ENCODE data around the gene RALBP1.

The RALBP1 gene

GRCh38 chr18:9577361-9577760, 102.0 kb downstream of the RALBP1 start:
- H3K27me3 ChIP-seq (ENCODE audit: control insufficient read depth, insufficient read depth, low read length) = no peaks in the 10 kb centered on the region
- peaks cover 28% of the 10 kb centered on the region for H3K36me3 ChIP-seq (ENCODE audit: control insufficient read depth, low read depth, low read length)
- no peak overlapping the region for H3K9ac ChIP-seq (ENCODE audit: low read length)
- peaks cover 17% of the 10 kb centered on the region for H3K4me1 ChIP-seq (ENCODE audit: control insufficient read depth, low read depth, low read length)
- no peak overlapping the region for H3K27ac ChIP-seq (ENCODE audit: low read length)
- no peak overlapping the region for H3K4me3 ChIP-seq (ENCODE audit: low read length)
- H3K9me3 ChIP-seq (ENCODE audit: control insufficient read depth, low read depth, low read length) = no peaks in the 10 kb centered on the region

- peaks cover 17% of the 10 kb centered on the region for H3K4me1 ChIP-seq (ENCODE audit: control insufficient read depth, low read depth, low read length)
- no peak overlapping the region for H3K27ac ChIP-seq (ENCODE audit: low read length)
- no peak overlapping the region for H3K9ac ChIP-seq (ENCODE audit: low read length)
- H3K36me3 ChIP-seq (ENCODE audit: control insufficient read depth, low read depth, low read length) = peaks cover 35% of the 10 kb centered on the region
- no peaks in the 10 kb centered on the region for H3K9me3 ChIP-seq (ENCODE audit: control insufficient read depth, low read depth, low read length)
- no peak overlapping the region for H3K4me3 ChIP-seq (ENCODE audit: low read length)
- no peaks in the 10 kb centered on the region for H3K27me3 ChIP-seq (ENCODE audit: control insufficient read depth, insufficient read depth, low read length)
These were observed 103.0 kb downstream of the RALBP1 start for GRCh38 chr18:9578306-9578705.

GRCh38 chr18:9581667-9582066, 106.4 kb downstream of the RALBP1 start:
- Histone ChIP-seq H3K9ac (ENCODE audit: low read length) (no peak overlapping the region), H3K27me3 (ENCODE audit: control insufficient read depth, insufficient read depth, low read length) (no peaks in the 10 kb centered on the region), H3K27ac (ENCODE audit: low read length) (no peak overlapping the region), H3K4me3 (ENCODE audit: low read length) (no peak overlapping the region), H3K9me3 (ENCODE audit: control insufficient read depth, low read depth, low read length) (no peaks in the 10 kb centered on the region), H3K4me1 (ENCODE audit: control insufficient read depth, low read depth, low read length) (no peaks in the 10 kb centered on the region), H3K36me3 (ENCODE audit: control insufficient read depth, low read depth, low read length) (peaks cover 45% of the 10 kb centered on the region)

- Histone ChIP-seq H3K27me3 (ENCODE audit: control insufficient read depth, insufficient read depth, low read length) (no peaks in the 10 kb centered on the region), H3K4me3 (ENCODE audit: low read length) (no peak overlapping the region), H3K4me1 (ENCODE audit: control insufficient read depth, low read depth, low read length) (no peaks in the 10 kb centered on the region), H3K9me3 (ENCODE audit: control insufficient read depth, low read depth, low read length) (no peaks in the 10 kb centered on the region), H3K36me3 (ENCODE audit: control insufficient read depth, low read depth, low read length) (peaks cover 39% of the 10 kb centered on the region), H3K9ac (ENCODE audit: low read length) (no peak overlapping the region), H3K27ac (ENCODE audit: low read length) (no peak overlapping the region)
These were observed 111.5 kb downstream of the RALBP1 start for GRCh38 chr18:9586814-9587213.

Data from iPS-18a (cell line).